ENCODE data around the gene AFMID. TPM values are rescaled to one million over a fixed set of nuclear protein-coding genes. Genes with fewer than 3 reads are reported as not detected.

Gene AFMID
- total RNA-seq, 1 donor from 2014 or later = 47.6 TPM

GRCh38 chr17:78249818-78250806 lies 63.0 kb downstream of the AFMID start:
- no peak overlapping the region for H3K27ac ChIP-seq
- no peaks in the 10 kb centered on the region for H3K9me3 ChIP-seq
- H3K27me3 ChIP-seq = no peaks in the 10 kb centered on the region
- no peak for TF ChIP-seq POLR2A (IDR thresholded peaks at IDR 0.05)
- no peak for TF ChIP-seq CTCF (IDR thresholded peaks at IDR 0.05)
- no peak for TF ChIP-seq POLR2AphosphoS5 (IDR thresholded peaks at IDR 0.05; ENCODE audit: insufficient read depth in 1 of 2, low read depth in 1 of 2)
- H3K4me1 ChIP-seq = peaks cover 25% of the 10 kb centered on the region
- DNase-seq (ENCODE audit: extremely low spot score in 2 of 2) = no peak
- H3K4me3 ChIP-seq = no peak overlapping the region
- H3K36me3 ChIP-seq = no peaks in the 10 kb centered on the region
- intact Hi-C loops (cut with DNase I) = loop anchor here (5.0 to 10.0 kb wide), 2 partner anchors 138 to 175 kb away; no protein-coding TSS in a partner anchor

DNA sequence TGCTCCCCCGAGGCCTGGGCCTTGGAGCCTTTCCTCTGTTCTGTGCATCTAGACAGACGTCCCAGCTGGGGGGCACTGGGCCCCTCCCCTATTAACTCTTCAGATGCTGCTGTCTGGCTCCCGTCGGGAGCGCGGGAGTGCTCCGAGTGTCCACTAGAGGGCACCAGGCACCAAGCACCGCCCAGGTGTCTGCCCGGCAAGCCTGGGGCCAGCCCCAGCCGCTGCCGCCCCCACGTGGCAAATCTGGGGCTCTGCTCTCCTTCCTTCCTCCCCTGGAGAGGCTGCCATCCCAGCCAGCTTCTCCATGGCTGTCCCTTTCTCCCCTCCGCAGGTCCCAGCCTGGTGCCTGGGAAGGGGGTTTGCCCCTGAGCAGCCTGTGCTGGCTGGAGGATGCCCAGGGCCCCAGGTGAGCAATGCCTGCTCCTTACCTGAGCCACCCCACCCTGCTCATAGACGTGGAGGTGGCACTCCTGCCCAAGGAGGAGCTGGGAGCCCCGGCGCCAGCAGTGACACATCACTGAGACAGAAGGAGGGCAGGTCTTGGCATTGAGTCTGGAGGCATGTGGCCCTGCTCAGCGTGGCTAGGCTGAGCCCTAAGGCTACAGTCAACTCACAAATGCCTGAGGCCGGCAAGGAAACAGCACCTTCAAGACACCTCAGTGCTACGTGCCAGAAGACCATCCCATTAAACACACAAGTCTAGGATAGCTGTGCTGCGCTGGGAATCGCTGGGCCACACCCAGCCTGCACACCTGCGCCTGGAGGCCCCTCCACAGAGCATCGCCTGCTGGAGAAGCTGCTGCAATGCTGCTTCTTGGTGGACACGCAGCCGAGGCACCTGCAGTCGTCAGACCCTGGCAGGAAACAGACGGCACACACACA lies 64.0 kb downstream of the AFMID start:
- H3K36me3 ChIP-seq = no peaks in the 10 kb centered on the region
- peak; percentile 63 to 68 for TF ChIP-seq POLR2AphosphoS5 (IDR thresholded peaks at IDR 0.05; ENCODE audit: insufficient read depth in 1 of 2, low read depth in 1 of 2)
- TF ChIP-seq POLR2A (IDR thresholded peaks at IDR 0.05) = no peak
- peak; percentile 97 to 99 (median 97) for TF ChIP-seq CTCF (IDR thresholded peaks at IDR 0.05)
- intact Hi-C loops (cut with DNase I) = loop anchor here (5.0 to 10.0 kb wide), 2 partner anchors 139 to 174 kb away; no protein-coding TSS in a partner anchor
- no peak overlapping the region for H3K4me3 ChIP-seq
- DNase-seq (ENCODE audit: extremely low spot score in 2 of 2) = no peak
- peaks cover 25% of the 10 kb centered on the region for H3K4me1 ChIP-seq
- H3K9me3 ChIP-seq = no peaks in the 10 kb centered on the region
- no peaks in the 10 kb centered on the region for H3K27me3 ChIP-seq
- H3K27ac ChIP-seq = no peak overlapping the region

GRCh38 chr17:78251773-78252103 lies 64.6 kb downstream of the AFMID start:
- intact Hi-C loops (cut with DNase I) = loop anchor here (5.0 to 10.0 kb wide), 2 partner anchors 139 to 173 kb away; no protein-coding TSS in a partner anchor
- Histone ChIP-seq H3K27me3 (no peaks in the 10 kb centered on the region), H3K4me3 (no peak overlapping the region), H3K9me3 (no peaks in the 10 kb centered on the region), H3K4me1 (peaks cover 25% of the 10 kb centered on the region), H3K27ac (no peak overlapping the region), H3K36me3 (no peaks in the 10 kb centered on the region)
- TF ChIP-seq POLR2A (IDR thresholded peaks at IDR 0.05) = no peak
- TF ChIP-seq POLR2AphosphoS5 (IDR thresholded peaks at IDR 0.05; ENCODE audit: insufficient read depth in 1 of 2, low read depth in 1 of 2) = no peak
- TF ChIP-seq CTCF (IDR thresholded peaks at IDR 0.05) = no peak
- no peak for DNase-seq (ENCODE audit: extremely low spot score in 2 of 2)

GRCh38 chr17:78252111-78252634 lies 65.0 kb downstream of the AFMID start:
- Histone ChIP-seq H3K36me3 (no peaks in the 10 kb centered on the region), H3K27ac (no peak overlapping the region), H3K4me1 (peaks cover 25% of the 10 kb centered on the region), H3K9me3 (no peaks in the 10 kb centered on the region), H3K4me3 (no peak overlapping the region), H3K27me3 (no peaks in the 10 kb centered on the region)
- no peak for TF ChIP-seq CTCF (IDR thresholded peaks at IDR 0.05)
- TF ChIP-seq POLR2AphosphoS5 (IDR thresholded peaks at IDR 0.05; ENCODE audit: insufficient read depth in 1 of 2, low read depth in 1 of 2) = peak in 1 of 2 donors; percentile 16
- intact Hi-C loops (cut with DNase I) = loop anchor here (5.0 to 10.0 kb wide), 2 partner anchors 140 to 173 kb away; no protein-coding TSS in a partner anchor
- no peak for DNase-seq (ENCODE audit: extremely low spot score in 2 of 2)
